ENCODE data around the gene FAM89B.

DNA sequence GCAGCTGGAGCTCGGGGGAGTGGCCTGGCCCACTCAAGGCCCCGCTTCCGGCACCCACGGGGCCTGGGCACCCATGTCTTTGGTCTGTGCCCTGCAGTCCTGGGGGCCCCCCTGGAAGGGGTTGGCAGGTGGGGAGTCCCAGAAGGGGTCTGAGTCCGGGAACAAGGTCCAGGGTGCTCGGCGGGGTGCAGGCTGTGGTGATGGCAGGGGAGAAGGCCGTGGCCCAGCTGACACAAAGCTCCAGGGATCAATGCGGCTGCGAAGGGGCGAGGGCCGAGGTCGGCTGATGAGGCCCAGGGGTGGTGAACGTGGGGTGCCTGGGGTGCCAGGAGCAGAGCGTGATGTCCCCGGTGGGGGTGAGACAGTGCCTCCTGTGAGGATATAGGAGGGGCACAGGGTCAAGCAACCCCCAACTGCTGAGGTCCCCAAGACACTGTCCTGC is 25.9 kb downstream of the FAM89B start:
- TF ChIP-seq, protein P1, sequence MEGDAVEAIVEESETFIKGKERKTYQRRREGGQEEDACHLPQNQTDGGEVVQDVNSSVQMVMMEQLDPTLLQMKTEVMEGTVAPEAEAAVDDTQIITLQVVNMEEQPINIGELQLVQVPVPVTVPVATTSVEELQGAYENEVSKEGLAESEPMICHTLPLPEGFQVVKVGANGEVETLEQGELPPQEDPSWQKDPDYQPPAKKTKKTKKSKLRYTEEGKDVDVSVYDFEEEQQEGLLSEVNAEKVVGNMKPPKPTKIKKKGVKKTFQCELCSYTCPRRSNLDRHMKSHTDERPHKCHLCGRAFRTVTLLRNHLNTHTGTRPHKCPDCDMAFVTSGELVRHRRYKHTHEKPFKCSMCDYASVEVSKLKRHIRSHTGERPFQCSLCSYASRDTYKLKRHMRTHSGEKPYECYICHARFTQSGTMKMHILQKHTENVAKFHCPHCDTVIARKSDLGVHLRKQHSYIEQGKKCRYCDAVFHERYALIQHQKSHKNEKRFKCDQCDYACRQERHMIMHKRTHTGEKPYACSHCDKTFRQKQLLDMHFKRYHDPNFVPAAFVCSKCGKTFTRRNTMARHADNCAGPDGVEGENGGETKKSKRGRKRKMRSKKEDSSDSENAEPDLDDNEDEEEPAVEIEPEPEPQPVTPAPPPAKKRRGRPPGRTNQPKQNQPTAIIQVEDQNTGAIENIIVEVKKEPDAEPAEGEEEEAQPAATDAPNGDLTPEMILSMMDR (IDR thresholded peaks at IDR 0.05): no peak
- no peak for TF ChIP-seq EP300 (IDR thresholded peaks at IDR 0.05)

Data from ovary (tissue), 3 donors.